ENCODE measurements around the gene CAMTA1. TPM values are rescaled to one million over a fixed set of nuclear protein-coding genes. Genes with fewer than 3 reads are reported as not detected.
"Not testable (repeated sequence)": the region's sequence is repeated elsewhere in the genome, so short reads cannot be mapped to it uniquely, and the experiment has no call there.

Gene CAMTA1
- total RNA-seq, 2 donors from 2014 or later: 105 to 113 TPM

DNA sequence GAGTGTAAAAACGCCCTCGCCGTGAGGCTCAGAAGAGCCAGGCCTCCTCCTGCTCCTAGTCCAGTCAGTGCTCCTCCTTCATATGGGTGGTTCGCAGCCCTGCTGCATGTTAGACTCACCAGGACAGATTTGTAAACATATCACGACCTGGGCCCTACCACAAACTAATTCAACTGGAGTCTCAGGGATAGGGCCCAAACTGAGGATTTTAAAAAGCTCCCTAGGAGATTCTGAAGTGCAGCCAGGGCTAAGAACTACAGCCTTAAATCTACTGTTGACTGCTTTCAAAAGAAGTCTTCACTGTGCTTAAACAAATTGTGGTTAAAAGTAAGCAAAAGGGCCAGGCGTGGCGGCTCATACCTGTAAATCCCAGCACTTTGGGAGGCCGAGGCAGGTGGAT is 57.0 kb downstream of the CAMTA1 start:
- Histone ChIP-seq H3K4me1 (ENCODE audit: control insufficient read depth in 1 of 2, low read depth in 2 of 2) (no peaks in the 10 kb centered on the region), H3K27me3 (replicated peaks; ENCODE audit: insufficient read depth) (no peaks in the 10 kb centered on the region), H3K4me3 (no peak overlapping the region), H3K27ac (no peak overlapping the region), H3K9me3 (no peaks in the 10 kb centered on the region), H3K36me3 (no peaks in the 10 kb centered on the region)
- no peak for ATAC-seq (ENCODE audit: insufficient number of reproducible peaks, low FRiP score, low read depth)
- no peak for DNase-seq (ENCODE audit: low spot score)
- TF ChIP-seq CTCF (IDR thresholded peaks at IDR 0.05): no peak

- not testable (repeated sequence) for H3K4me3 ChIP-seq; H3K36me3 ChIP-seq; ATAC-seq (ENCODE audit: insufficient number of reproducible peaks, low FRiP score, low read depth); H3K4me1 ChIP-seq (ENCODE audit: control insufficient read depth in 1 of 2, low read depth in 2 of 2); H3K27me3 ChIP-seq (replicated peaks; ENCODE audit: insufficient read depth); H3K27ac ChIP-seq; H3K9me3 ChIP-seq; DNase-seq (ENCODE audit: low spot score)
Measured at GRCh38 chr1:6845786-6846185, 60.5 kb downstream of the CAMTA1 start.

DNA sequence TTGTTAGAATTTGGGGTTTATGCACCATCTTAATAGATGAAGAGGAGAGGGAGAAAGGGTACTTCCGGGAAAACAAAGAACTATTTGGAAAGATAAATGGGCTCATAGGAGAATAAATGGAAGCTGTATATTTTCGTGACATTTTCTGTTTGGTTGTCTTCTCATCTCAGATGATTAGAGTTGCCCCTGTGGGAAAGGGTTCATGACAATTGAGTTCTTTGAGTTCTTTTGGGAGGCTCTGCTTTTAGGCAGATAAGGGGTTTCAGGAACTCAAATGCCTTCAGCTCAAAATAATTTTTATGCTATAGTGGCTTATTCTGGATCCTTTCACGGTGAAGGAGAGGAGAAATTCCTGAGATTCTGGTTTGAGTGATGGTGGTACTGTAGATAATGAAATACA is 63.6 kb downstream of the CAMTA1 start:
- DNase-seq (ENCODE audit: low spot score) (no peak), ATAC-seq (ENCODE audit: insufficient number of reproducible peaks, low FRiP score, low read depth) (no peak)
- TF ChIP-seq CTCF (IDR thresholded peaks at IDR 0.05): no peak
- H3K4me1 ChIP-seq (ENCODE audit: control insufficient read depth in 1 of 2, low read depth in 2 of 2): peaks cover 4 to 9% of the 10 kb centered on the region in 2 donors
- H3K4me3 ChIP-seq: no peak overlapping the region
- no peaks in the 10 kb centered on the region for H3K9me3 ChIP-seq
- no peaks in the 10 kb centered on the region for H3K27me3 ChIP-seq (replicated peaks; ENCODE audit: insufficient read depth)
- H3K27ac ChIP-seq: no peak overlapping the region
- no peaks in the 10 kb centered on the region for H3K36me3 ChIP-seq

DNA sequence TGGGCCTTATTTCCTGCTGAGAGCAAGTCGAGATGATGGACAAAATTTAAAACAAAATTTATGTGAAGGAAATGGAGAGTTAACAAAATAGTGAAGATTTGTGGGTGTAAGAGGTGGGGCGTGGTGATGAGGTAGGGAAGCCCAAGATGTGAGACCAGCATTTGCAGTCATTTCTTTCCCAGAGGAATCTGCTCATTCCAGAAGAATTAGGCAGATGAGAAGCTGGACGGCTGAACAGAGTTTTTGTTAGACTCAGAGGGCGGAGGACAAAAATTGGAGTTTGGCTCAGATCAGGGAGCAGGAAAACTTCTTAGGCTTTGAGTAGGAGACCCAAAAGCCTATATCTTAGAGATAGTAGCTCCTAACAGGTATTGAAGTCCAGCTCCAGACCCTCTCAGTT is 65.3 kb downstream of the CAMTA1 start:
- ATAC-seq (ENCODE audit: insufficient number of reproducible peaks, low FRiP score, low read depth): no peak
- no peaks in the 10 kb centered on the region for H3K36me3 ChIP-seq
- no peak for TF ChIP-seq CTCF (IDR thresholded peaks at IDR 0.05)

GRCh38 chr1:6852136-6852890 is 67.1 kb downstream of the CAMTA1 start:
- Histone ChIP-seq H3K27ac (no peak overlapping the region), H3K36me3 (no peaks in the 10 kb centered on the region), H3K27me3 (replicated peaks; ENCODE audit: insufficient read depth) (no peaks in the 10 kb centered on the region), H3K4me1 (ENCODE audit: control insufficient read depth in 1 of 2, low read depth in 2 of 2) (peaks cover 4 to 11% of the 10 kb centered on the region in 2 donors), H3K4me3 (no peak overlapping the region), H3K9me3 (no peaks in the 10 kb centered on the region)
- DNase-seq (ENCODE audit: low spot score) (no peak), ATAC-seq (ENCODE audit: insufficient number of reproducible peaks, low FRiP score, low read depth) (no peak)
- no peak for TF ChIP-seq CTCF (IDR thresholded peaks at IDR 0.05)

More for the DNA sequence above, 65.3 kb downstream of the CAMTA1 start:
- no peaks in the 10 kb centered on the region for H3K9me3 ChIP-seq
- H3K4me1 ChIP-seq (ENCODE audit: control insufficient read depth in 1 of 2, low read depth in 2 of 2): peaks cover 4 to 9% of the 10 kb centered on the region in 2 donors
- DNase-seq (ENCODE audit: low spot score): no peak
- no peaks in the 10 kb centered on the region for H3K27me3 ChIP-seq (replicated peaks; ENCODE audit: insufficient read depth)
- no peak overlapping the region for H3K4me3 ChIP-seq
- H3K27ac ChIP-seq: no peak overlapping the region

- DNase-seq (ENCODE audit: low spot score) (no peak), ATAC-seq (ENCODE audit: insufficient number of reproducible peaks, low FRiP score, low read depth) (no peak)
- H3K27ac ChIP-seq: no peak overlapping the region
- H3K4me3 ChIP-seq: no peak overlapping the region
- peaks cover 4 to 19% of the 10 kb centered on the region in 2 donors for H3K4me1 ChIP-seq (ENCODE audit: control insufficient read depth in 1 of 2, low read depth in 2 of 2)
- no peaks in the 10 kb centered on the region for H3K9me3 ChIP-seq
- H3K27me3 ChIP-seq (replicated peaks; ENCODE audit: insufficient read depth): no peaks in the 10 kb centered on the region
- no peak for TF ChIP-seq CTCF (IDR thresholded peaks at IDR 0.05)
- no peaks in the 10 kb centered on the region for H3K36me3 ChIP-seq
Measured at GRCh38 chr1:6854166-6854565, 68.9 kb downstream of the CAMTA1 start.
